Measurements from ENCODE around the gene WAC.

DNA sequence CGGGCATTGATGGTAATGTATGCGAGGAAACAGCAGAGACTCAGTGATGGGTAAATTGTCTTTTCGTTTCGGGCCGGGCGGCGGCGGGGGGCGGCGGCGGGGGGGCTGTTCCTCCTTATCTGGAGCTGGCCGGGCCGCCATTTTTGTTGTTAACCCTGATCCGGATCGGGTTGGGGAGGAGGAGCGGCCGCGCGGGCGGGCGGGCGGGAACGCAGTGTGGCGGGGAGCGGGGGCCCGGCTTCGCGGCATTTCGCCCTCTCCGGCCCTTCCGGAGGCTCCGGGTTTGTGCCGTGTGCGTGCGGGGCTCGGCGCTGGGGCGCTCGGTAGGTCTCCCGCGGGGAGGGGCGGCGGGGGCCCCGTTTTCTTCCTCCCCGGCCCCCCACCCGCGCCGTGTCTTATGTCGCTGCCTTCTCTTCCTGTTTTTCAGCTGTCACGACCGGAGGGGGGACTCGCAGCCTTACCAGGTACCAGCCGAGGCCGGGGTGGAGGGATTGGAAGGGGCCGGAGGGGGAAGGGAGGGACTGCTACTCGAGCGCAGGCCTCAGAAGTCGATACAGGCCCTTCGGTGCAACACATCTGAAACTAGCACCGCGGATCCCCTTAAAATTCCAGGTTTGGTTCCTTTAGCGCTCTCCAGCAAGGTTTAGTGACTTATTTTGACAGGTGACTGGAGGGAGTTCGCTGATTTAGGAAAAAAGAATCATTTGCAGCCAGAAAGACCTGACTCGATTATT lies 820 bp downstream of the WAC start:
- TF ChIP-seq, protein P1, sequence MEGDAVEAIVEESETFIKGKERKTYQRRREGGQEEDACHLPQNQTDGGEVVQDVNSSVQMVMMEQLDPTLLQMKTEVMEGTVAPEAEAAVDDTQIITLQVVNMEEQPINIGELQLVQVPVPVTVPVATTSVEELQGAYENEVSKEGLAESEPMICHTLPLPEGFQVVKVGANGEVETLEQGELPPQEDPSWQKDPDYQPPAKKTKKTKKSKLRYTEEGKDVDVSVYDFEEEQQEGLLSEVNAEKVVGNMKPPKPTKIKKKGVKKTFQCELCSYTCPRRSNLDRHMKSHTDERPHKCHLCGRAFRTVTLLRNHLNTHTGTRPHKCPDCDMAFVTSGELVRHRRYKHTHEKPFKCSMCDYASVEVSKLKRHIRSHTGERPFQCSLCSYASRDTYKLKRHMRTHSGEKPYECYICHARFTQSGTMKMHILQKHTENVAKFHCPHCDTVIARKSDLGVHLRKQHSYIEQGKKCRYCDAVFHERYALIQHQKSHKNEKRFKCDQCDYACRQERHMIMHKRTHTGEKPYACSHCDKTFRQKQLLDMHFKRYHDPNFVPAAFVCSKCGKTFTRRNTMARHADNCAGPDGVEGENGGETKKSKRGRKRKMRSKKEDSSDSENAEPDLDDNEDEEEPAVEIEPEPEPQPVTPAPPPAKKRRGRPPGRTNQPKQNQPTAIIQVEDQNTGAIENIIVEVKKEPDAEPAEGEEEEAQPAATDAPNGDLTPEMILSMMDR (IDR thresholded peaks at IDR 0.05), result no peak
- no peak for TF ChIP-seq POLR2A (IDR thresholded peaks at IDR 0.05)

All from thyroid gland (tissue), 4 donors.